ENCODE measurements around the gene RNF43.

Gene RNF43

DNA sequence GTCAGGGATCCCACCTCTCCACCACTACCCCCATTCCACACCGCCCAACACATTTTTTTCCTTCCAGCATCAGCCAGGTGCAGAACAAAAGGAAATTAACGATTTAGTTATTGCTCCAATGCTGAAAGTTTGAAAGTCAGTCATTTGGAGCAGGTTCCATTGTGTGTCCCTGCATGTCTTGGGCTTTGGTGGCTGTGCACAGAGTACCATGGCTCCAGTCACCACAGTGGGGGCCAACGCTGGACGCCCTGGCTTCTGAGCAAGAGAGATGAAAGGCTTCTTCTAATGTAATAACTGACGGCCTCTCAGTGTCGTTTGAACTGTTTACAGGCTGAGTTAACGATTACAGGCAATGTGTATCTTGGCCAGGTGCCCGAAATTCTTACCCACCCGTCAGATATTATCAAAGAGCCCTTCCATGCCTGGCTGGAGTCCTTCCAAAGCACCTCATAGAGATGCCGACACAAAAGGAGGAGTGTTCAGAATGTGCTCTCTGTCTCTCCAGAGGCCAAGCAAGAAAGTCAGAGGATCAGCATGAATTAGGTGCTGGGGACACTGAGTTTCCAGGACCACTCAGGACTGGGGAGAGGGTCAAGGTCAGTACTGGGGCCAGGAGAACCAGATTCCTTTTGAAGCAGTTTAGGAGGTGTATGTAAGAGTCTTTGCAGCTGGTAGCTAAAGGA is 25.9 kb downstream of the RNF43 start:
- no peak for DNase-seq (ENCODE audit: low read depth, low spot score)
- no peaks in the 10 kb centered on the region for H3K36me3 ChIP-seq (ENCODE audit: insufficient read depth, low read length)
- H3K9ac ChIP-seq (ENCODE audit: insufficient read length) = no peak overlapping the region
- H3K27ac ChIP-seq = no peak overlapping the region
- H3K4me3 ChIP-seq = no peak overlapping the region
- TF ChIP-seq EZH2 (IDR thresholded peaks at IDR 0.05) (no peak), POLR2AphosphoS5 (IDR thresholded peaks at IDR 0.05; ENCODE audit: borderline replicate concordance, low read depth, low read length) (no peak), FOXP2 (optimal IDR thresholded peaks at IDR 0.05; ENCODE audit: control extremely low read depth, extremely low read length, insufficient read depth) (no peak)
- H3K9me3 ChIP-seq (ENCODE audit: low read depth, low read length) = no peaks in the 10 kb centered on the region

DNA sequence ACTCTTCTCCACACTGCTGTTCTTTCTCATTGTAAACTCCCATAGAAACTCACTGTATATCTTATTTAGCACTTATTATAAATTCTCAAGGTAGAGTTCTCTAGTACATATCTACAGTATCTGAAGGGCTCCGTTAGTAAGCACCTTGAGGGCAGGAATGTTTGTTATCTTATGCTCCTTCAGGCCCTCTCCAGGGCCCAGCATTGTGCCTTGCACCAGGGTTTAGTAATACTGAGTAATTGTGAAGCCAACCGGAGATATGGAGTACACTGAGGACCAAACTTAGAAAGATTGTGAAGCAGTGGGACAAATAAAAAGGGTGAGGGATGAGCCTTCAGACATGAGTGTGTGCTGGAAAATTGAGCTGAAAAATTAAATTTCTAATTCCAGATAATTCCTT is 26.4 kb downstream of the RNF43 start:
- TF ChIP-seq FOXP2 (optimal IDR thresholded peaks at IDR 0.05; ENCODE audit: control extremely low read depth, extremely low read length, insufficient read depth) = no peak
- no peaks in the 10 kb centered on the region for H3K36me3 ChIP-seq (ENCODE audit: insufficient read depth, low read length)
- no peaks in the 10 kb centered on the region for H3K9me3 ChIP-seq (ENCODE audit: low read depth, low read length)
- no peak overlapping the region for H3K4me3 ChIP-seq
- no peak overlapping the region for H3K9ac ChIP-seq (ENCODE audit: insufficient read length)
- DNase-seq (ENCODE audit: low read depth, low spot score) = no peak
- H3K27ac ChIP-seq = no peak overlapping the region

DNA sequence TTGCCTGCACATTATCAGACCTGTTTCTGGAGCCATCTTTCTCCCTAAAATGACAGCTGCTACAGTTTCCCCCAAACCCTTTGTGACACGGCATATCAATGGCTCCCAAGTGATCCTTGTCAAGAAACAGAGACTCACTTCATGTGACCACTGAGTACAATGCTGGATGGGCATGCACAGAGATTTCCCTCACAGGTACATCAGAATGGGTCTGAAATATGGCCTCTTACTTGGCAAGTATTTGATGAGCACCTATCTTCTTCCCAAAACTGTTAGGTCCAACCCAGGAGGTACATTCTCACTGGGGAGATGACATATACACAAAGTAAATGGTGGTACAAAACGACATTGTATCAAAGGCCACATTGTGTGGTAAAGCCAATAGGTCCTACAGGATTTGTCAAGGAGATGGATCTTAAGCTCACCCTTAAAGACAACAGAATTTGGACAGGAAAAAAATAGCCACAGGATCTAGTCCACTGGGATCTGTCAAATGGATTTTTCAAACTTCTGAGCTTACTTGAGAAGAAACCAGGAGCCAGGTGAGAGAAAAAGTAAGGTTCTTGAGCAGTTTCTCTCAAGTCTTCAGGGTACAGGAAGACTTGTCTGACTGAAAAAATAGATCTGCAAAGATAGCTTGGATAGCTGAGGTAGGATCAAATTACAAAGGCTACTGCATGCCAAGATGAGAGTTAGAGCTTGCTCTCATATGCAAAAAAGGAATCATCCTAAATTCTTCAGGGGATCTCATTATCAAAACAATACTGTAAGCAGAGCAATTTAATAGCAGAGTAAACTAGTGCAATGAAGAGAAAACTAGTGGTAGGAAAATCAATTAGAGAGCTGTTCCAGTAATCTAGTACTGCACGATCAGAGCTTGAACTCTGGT is 28.8 kb downstream of the RNF43 start:
- Histone ChIP-seq H3K9ac (ENCODE audit: insufficient read length) (no peak overlapping the region), H3K4me3 (no peak overlapping the region), H3K36me3 (ENCODE audit: insufficient read depth, low read length) (no peaks in the 10 kb centered on the region), H3K9me3 (ENCODE audit: low read depth, low read length) (no peaks in the 10 kb centered on the region), H3K27ac (no peak overlapping the region)
- DNase-seq (ENCODE audit: low read depth, low spot score) = no peak
- TF ChIP-seq FOXP2 (optimal IDR thresholded peaks at IDR 0.05; ENCODE audit: control extremely low read depth, extremely low read length, insufficient read depth) = no peak
- TF ChIP-seq EZH2 (IDR thresholded peaks at IDR 0.05) = no peak
- no peak for TF ChIP-seq POLR2AphosphoS5 (IDR thresholded peaks at IDR 0.05; ENCODE audit: borderline replicate concordance, low read depth, low read length)

DNA sequence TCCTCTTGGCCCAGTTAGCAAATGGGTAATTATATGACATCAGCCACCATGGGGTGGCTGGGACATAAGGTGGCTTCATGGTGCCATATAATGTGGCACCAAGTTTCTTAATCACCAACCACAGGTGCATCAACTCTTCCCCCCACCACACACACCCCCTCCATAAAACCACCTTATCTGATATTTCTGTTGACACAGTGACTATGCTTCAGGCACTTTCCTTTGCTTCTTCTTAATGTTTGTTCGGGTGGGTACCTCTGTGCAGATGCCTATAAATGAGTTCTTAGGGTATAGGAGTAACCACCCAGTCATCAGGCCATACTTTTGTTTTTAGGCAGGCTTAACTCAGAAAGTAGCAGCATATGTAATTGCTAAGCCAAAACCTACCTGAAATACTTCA is 29.5 kb downstream of the RNF43 start:
- no peaks in the 10 kb centered on the region for H3K36me3 ChIP-seq (ENCODE audit: insufficient read depth, low read length)
- no peak for DNase-seq (ENCODE audit: low read depth, low spot score)
- H3K4me3 ChIP-seq = no peak overlapping the region
- H3K27ac ChIP-seq = no peak overlapping the region
- H3K9ac ChIP-seq (ENCODE audit: insufficient read length) = no peak overlapping the region
- TF ChIP-seq EZH2 (IDR thresholded peaks at IDR 0.05) = no peak
- no peak for TF ChIP-seq FOXP2 (optimal IDR thresholded peaks at IDR 0.05; ENCODE audit: control extremely low read depth, extremely low read length, insufficient read depth)
- H3K9me3 ChIP-seq (ENCODE audit: low read depth, low read length) = no peaks in the 10 kb centered on the region

DNA sequence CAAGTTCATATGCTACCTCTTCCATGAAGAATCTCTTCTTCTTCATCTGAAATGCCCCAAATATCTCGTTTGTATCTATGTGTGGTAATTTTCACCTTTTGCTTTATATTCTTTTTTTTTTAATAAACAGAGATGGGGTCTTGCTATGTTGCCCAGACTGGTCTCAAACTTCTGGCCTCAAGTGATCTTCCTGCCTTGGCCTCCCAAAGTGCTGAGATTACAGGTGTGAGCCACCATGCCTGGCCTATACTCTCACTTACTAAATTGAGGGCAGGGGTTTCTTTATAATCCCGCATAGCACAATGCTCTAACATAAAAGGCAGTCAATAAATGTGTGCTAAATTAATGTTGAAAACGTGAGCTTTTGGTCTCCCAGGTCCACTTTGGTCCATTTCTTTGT is 30.6 kb downstream of the RNF43 start:
- DNase-seq (ENCODE audit: low read depth, low spot score) = no peak
- Histone ChIP-seq H3K36me3 (ENCODE audit: insufficient read depth, low read length) (no peaks in the 10 kb centered on the region), H3K27ac (no peak overlapping the region), H3K9me3 (ENCODE audit: low read depth, low read length) (no peaks in the 10 kb centered on the region), H3K9ac (ENCODE audit: insufficient read length) (no peak overlapping the region), H3K4me3 (no peak overlapping the region)
- TF ChIP-seq POLR2AphosphoS5 (IDR thresholded peaks at IDR 0.05; ENCODE audit: borderline replicate concordance, low read depth, low read length) (no peak), FOXP2 (optimal IDR thresholded peaks at IDR 0.05; ENCODE audit: control extremely low read depth, extremely low read length, insufficient read depth) (no peak), EZH2 (IDR thresholded peaks at IDR 0.05) (no peak)

DNA sequence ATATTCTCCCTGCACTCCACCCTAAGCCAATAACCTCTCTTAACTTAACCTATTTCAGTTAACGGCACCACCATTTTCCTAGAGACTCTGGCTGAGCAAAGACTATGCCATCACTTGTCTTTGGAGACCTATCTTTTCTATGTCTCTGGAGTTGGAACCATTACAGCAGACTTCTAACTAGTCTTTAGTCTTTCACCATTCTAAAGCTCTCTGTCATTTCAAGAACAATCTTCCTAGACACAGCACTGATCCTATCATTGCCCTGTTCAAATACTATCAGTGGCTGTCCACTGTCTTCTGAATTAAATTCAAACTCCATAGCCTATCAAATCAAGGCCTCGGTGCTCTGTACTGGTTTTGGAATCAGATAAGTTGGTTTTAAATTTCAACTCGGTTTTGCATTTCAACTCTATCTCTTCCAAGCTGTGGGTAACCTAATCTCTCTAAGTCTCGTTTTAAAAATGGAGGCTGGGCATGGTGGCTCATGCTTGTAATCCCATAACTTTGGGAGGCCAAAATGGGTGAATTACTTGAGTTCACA is 31.9 kb downstream of the RNF43 start:
- Histone ChIP-seq H3K9ac (ENCODE audit: insufficient read length) (no peak overlapping the region), H3K4me3 (no peak overlapping the region), H3K9me3 (ENCODE audit: low read depth, low read length) (no peaks in the 10 kb centered on the region), H3K36me3 (ENCODE audit: insufficient read depth, low read length) (no peaks in the 10 kb centered on the region), H3K27ac (no peak overlapping the region)
- DNase-seq (ENCODE audit: low read depth, low spot score) = no peak
- TF ChIP-seq FOXP2 (optimal IDR thresholded peaks at IDR 0.05; ENCODE audit: control extremely low read depth, extremely low read length, insufficient read depth) = no peak
- no peak for TF ChIP-seq POLR2AphosphoS5 (IDR thresholded peaks at IDR 0.05; ENCODE audit: borderline replicate concordance, low read depth, low read length)
- no peak for TF ChIP-seq EZH2 (IDR thresholded peaks at IDR 0.05)

DNA sequence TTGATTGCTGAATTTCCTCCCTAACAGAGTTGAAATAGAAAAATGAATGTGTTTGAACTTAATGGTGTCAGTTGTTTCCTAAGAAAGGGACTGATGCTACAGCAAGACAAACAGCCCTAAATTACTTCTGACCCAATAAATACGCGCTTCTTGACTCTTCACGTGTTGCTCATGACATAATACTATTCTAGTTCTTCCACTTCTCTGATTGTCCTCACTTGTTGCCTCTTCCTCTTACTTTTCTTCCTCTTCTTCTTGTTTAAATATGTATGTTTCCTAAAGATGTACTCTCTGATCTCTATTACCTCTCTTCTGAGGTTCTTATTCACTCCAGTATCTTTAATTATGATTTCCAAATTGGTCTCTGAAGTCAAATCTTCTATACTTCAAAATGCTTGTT is 32.4 kb downstream of the RNF43 start:
- Histone ChIP-seq H3K4me3 (no peak overlapping the region), H3K9me3 (ENCODE audit: low read depth, low read length) (no peaks in the 10 kb centered on the region), H3K9ac (ENCODE audit: insufficient read length) (no peak overlapping the region), H3K27ac (no peak overlapping the region), H3K36me3 (ENCODE audit: insufficient read depth, low read length) (no peaks in the 10 kb centered on the region)
- TF ChIP-seq FOXP2 (optimal IDR thresholded peaks at IDR 0.05; ENCODE audit: control extremely low read depth, extremely low read length, insufficient read depth) (no peak), EZH2 (IDR thresholded peaks at IDR 0.05) (no peak), POLR2AphosphoS5 (IDR thresholded peaks at IDR 0.05; ENCODE audit: borderline replicate concordance, low read depth, low read length) (no peak)
- no peak for DNase-seq (ENCODE audit: low read depth, low spot score)

DNA sequence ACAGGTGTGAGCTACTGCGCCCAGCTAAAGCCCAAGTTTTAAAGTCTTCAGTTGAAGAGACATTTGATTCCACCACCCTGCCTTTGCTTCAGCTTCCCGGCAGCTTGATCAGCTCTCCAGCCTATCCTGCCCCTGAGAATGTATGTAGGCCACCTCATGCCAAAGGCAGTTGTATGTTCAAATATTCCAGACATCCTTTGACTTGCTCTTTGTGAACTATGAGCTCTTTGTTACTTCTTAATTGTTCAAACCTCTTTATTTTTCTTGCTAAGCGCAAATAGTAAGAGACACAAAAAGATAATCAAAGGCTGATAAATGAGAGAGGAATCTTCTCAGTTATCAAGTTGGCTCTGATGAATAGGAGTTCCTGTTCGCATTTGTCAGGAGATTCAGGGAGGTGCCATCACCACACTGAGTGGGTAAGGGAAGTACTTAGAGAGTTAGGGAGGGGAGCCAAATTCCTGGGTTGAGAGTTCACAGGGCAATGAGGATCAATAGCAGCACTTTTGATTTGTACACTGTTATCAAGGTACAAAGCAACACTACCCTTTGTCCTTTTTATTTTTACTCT is 33.4 kb downstream of the RNF43 start:
- Histone ChIP-seq H3K36me3 (ENCODE audit: insufficient read depth, low read length) (no peaks in the 10 kb centered on the region), H3K9ac (ENCODE audit: insufficient read length) (no peak overlapping the region), H3K27ac (no peak overlapping the region), H3K9me3 (ENCODE audit: low read depth, low read length) (no peaks in the 10 kb centered on the region), H3K4me3 (no peak overlapping the region)
- no peak for TF ChIP-seq EZH2 (IDR thresholded peaks at IDR 0.05)
- no peak for TF ChIP-seq FOXP2 (optimal IDR thresholded peaks at IDR 0.05; ENCODE audit: control extremely low read depth, extremely low read length, insufficient read depth)
- TF ChIP-seq POLR2AphosphoS5 (IDR thresholded peaks at IDR 0.05; ENCODE audit: borderline replicate concordance, low read depth, low read length) = no peak
- DNase-seq (ENCODE audit: low read depth, low spot score) = no peak

All from SK-N-MC (cell line).